ENCODE results near the gene ACKR2. TPM values are rescaled to one million over a fixed set of nuclear protein-coding genes. Genes with fewer than 3 reads are reported as not detected.

ACKR2 gene
- total and polyA plus RNA-seq, 7 donors, result 0.04 to 1.6 (median 0.79) TPM

DNA sequence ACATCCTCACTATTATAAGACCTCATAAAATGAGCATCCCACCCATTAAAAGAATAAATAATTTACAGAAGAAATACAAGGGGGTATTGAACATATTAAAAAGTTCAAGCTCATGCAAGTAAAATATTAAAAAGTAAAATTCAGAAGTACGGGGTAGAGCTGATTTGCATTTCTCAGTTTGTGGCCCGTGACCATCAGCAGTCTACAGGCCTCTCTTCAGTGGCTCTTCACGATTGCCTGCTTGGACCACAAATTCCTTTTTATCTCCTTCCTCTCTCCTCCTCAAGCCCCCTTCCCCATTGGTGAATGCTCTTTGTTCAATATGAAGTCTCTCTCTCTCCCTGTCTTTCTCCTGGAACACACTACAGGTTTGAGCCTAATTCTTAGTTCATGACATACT lies 47.3 kb downstream of the ACKR2 start:
- no peaks in the 10 kb centered on the region for H3K36me3 ChIP-seq (ENCODE audit: insufficient read depth in 1 of 2, low read depth in 1 of 2)
- TF ChIP-seq, protein P1, sequence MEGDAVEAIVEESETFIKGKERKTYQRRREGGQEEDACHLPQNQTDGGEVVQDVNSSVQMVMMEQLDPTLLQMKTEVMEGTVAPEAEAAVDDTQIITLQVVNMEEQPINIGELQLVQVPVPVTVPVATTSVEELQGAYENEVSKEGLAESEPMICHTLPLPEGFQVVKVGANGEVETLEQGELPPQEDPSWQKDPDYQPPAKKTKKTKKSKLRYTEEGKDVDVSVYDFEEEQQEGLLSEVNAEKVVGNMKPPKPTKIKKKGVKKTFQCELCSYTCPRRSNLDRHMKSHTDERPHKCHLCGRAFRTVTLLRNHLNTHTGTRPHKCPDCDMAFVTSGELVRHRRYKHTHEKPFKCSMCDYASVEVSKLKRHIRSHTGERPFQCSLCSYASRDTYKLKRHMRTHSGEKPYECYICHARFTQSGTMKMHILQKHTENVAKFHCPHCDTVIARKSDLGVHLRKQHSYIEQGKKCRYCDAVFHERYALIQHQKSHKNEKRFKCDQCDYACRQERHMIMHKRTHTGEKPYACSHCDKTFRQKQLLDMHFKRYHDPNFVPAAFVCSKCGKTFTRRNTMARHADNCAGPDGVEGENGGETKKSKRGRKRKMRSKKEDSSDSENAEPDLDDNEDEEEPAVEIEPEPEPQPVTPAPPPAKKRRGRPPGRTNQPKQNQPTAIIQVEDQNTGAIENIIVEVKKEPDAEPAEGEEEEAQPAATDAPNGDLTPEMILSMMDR (IDR thresholded peaks at IDR 0.05), result no peak
- no peaks in the 10 kb centered on the region for H3K27me3 ChIP-seq (ENCODE audit: insufficient read depth in 3 of 3, low read length in 2 of 3)
- DNase-seq (no peak), ATAC-seq (no peak)
- H3K27ac ChIP-seq, result no peak overlapping the region
- no peaks in the 10 kb centered on the region for H3K4me1 ChIP-seq
- intact Hi-C loops (cut with DNase I), result no loop called here
- 82 to 94% (median 86%) methylated on average over 3 of the region's 3 CpGs for WGBS, 3 donors
- H3K9me3 ChIP-seq, result no peaks in the 10 kb centered on the region
- H3K4me3 ChIP-seq, result no peak overlapping the region

DNA sequence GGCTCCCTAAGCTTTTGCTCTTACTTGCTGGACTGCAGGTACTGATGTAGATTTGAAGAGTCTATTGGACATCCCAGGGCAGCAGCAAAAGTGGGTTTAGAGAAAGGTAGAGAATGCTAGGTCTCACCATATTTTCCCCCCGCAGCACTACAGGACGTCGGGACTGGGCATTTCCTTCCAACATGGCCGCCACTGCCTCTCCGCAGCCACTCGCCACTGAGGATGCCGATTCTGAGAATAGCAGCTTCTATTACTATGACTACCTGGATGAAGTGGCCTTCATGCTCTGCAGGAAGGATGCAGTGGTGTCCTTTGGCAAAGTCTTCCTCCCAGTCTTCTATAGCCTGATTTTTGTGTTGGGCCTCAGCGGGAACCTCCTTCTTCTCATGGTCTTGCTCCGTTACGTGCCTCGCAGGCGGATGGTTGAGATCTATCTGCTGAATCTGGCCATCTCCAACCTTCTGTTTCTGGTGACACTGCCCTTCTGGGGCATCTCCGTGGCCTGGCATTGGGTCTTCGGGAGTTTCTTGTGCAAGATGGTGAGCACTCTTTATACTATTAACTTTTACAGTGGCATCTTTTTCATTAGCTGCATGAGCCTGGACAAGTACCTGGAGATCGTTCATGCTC lies 55.2 kb downstream of the ACKR2 start:
- DNase-seq (no peak), ATAC-seq (no peak)
- Histone ChIP-seq H3K4me3 (no peak overlapping the region), H3K27ac (no peak overlapping the region), H3K27me3 (ENCODE audit: insufficient read depth in 3 of 3, low read length in 2 of 3) (no peaks in the 10 kb centered on the region), H3K9me3 (no peaks in the 10 kb centered on the region), H3K36me3 (ENCODE audit: insufficient read depth in 1 of 2, low read depth in 1 of 2) (no peaks in the 10 kb centered on the region), H3K4me1 (no peaks in the 10 kb centered on the region)
- intact Hi-C loops (cut with DNase I), result no loop called here
- WGBS, 3 donors, result 93 to 94% (median 93%) methylated on average over 15 of the region's 15 CpGs
- TF ChIP-seq, protein P1 (IDR thresholded peaks at IDR 0.05), result no peak

DNA sequence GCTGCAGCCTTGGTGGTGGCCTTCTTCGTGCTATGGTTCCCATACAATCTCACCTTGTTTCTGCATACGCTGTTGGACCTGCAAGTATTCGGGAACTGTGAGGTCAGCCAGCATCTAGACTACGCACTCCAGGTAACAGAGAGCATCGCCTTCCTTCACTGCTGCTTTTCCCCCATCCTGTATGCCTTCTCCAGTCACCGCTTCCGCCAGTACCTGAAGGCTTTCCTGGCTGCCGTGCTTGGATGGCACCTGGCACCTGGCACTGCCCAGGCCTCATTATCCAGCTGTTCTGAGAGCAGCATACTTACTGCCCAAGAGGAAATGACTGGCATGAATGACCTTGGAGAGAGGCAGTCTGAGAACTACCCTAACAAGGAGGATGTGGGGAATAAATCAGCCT lies 56.0 kb downstream of the ACKR2 start:
- no peak overlapping the region for H3K4me3 ChIP-seq
- no peak for ATAC-seq
- H3K27me3 ChIP-seq (ENCODE audit: insufficient read depth in 3 of 3, low read length in 2 of 3), result no peaks in the 10 kb centered on the region
- TF ChIP-seq, protein P1 (IDR thresholded peaks at IDR 0.05), result no peak
- no peaks in the 10 kb centered on the region for H3K36me3 ChIP-seq (ENCODE audit: insufficient read depth in 1 of 2, low read depth in 1 of 2)
- DNase-seq, result no peak
- no peaks in the 10 kb centered on the region for H3K9me3 ChIP-seq
- no peak overlapping the region for H3K27ac ChIP-seq
- 92 to 97% (median 94%) methylated on average over 8 of the region's 8 CpGs for WGBS, 3 donors
- H3K4me1 ChIP-seq, result no peaks in the 10 kb centered on the region
- intact Hi-C loops (cut with DNase I), result no loop called here

DNA sequence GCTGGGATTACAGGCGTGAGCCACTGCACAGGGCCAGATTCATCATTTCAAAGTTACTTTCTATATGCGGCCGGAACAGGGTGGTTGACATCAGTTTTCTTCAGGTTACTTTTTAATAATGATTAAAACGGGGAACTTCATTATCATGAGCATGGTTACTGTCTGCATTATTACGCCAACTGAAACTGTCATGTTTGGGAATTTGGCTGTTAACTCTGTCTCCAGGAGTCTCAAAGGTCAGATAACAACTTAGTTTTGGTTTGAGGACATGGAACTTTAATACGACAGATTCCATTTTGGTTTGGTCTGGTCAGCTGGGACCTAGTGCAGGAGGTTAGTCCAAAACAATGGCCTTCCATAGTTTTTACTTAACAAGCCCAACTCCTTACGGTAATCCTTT lies 57.9 kb downstream of the ACKR2 start:
- 84 to 92% (median 91%) methylated on average over 7 of the region's 7 CpGs for WGBS, 3 donors

More for the DNA sequence above, 57.9 kb downstream of the ACKR2 start:
- no peak overlapping the region for H3K27ac ChIP-seq
- DNase-seq (no peak), ATAC-seq (no peak)
- H3K4me1 ChIP-seq, result no peaks in the 10 kb centered on the region
- H3K4me3 ChIP-seq, result no peak overlapping the region
- H3K36me3 ChIP-seq (ENCODE audit: insufficient read depth in 1 of 2, low read depth in 1 of 2), result no peaks in the 10 kb centered on the region
- intact Hi-C loops (cut with DNase I), result no loop called here
- TF ChIP-seq, protein P1 (IDR thresholded peaks at IDR 0.05), result no peak
- no peaks in the 10 kb centered on the region for H3K9me3 ChIP-seq
- peaks cover 0 to under 1% (median 0%) of the 10 kb centered on the region in 3 donors for H3K27me3 ChIP-seq (ENCODE audit: insufficient read depth in 3 of 3, low read length in 2 of 3)

All from psoas muscle (tissue), 8 donors.